NCI-H2107 treated with DMSO at 0.1 percent for 48 hours (cell line): ENCODE measurements around the gene STUM.
A peak's percentile ranks its signal among the peaks of the same experiment; 100 is the strongest.

ENCODE experiments used
- DNase-seq: peaks from one replicate; lab custom pipeline; 2025; ENCODE audit not compliant: unreplicated experiment; lab: John Stamatoyannopoulos, UW

STUM gene

DNA sequence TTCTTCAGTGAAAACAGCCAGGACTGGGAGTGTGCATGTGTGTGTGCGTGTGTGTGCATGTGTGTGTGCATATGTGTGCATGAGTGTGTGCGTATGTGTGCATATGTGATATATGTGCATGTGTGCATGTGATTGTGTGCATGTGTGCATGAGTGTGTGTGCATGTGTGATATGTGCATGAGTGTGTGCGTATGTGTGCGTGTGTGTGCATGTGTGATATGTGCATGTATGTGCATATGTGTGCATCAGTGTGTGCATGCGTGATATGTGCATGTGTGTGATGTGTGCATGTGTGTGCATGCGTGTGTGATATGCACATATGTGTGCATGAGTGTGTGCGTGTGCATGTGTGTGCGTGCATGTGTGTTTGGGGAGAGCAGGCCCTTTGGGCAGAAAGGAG is 100.7 kb downstream of the STUM start:
- DNase-seq: no peak

DNA sequence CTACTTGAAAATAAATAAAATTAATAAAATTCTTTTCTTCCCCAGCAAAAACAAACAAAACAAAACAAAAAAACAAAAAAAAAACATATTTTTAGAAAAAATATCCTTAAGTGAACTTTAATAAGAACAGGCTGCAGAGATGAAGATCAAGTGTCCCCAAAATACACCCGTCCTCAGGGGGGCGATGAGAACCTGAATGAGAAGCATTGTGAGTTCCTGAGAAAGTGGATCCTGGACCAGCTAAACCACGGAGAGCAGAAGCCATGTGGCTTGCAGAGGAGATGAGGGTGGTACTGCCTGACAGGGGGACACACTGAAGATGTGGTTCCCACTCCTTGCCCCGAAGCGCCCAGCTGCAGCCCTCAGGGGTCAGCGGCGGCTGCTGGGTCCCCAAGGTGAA is 101.2 kb downstream of the STUM start:
- DNase-seq: peak; percentile 49

- no peak for DNase-seq
These were observed 101.8 kb downstream of the STUM start for GRCh38 chr1:226650236-226650841.

- DNase-seq: no peak
These were observed 102.6 kb downstream of the STUM start for GRCh38 chr1:226651041-226651731.

DNA sequence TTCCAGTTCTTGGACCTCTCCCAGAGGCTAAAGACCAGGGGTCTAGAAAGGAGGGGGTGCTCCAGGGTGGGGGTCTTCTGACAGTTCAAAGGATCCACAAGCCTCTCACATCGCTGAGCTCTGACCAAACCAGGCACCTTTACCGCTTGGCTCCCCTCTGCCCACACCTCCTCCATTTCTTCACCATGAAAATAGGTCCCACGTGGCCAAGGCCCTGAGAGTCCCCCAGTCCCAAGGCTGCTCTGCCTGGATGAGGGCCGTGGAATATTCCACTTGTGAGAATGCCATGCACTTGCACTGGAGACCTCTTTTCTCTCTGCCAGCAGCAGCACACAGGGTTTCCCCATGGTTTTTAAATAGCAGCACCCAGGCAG is 103.2 kb downstream of the STUM start:
- no peak for DNase-seq

- no peak for DNase-seq
These were observed 104.0 kb downstream of the STUM start for GRCh38 chr1:226652613-226653012.

- DNase-seq: no peak
These were observed 104.9 kb downstream of the STUM start for GRCh38 chr1:226653311-226653921.

DNA sequence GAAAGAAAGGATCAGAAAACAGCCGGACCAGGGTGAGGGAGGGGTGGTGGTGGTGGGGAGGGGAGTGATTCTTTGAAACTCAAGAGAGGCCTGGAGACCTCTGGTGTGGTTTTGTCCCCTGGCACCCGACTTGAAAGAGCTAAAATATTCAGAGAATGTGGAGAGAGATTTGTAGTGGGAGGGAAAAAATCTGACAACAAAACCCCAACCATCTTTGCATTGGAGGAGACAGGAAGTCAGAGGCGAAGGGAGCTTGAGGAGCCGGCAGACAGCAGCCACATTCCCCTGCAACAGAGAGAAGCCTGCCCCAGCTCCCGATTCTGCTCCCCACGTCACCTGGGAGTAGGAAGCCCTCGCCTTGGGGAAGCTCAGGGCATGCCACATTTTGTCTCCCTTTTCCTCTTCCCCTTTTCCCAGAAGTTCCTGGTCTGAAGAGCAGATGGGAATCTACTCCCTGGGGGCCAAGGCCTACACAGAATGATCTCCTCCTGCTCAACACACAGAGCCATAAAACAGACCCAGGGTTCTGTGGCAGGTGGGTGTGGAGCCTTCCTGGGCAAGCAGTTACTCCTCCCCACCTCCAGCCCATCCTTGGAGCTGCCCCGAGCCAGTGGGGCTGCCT is 105.6 kb downstream of the STUM start:
- no peak for DNase-seq

DNA sequence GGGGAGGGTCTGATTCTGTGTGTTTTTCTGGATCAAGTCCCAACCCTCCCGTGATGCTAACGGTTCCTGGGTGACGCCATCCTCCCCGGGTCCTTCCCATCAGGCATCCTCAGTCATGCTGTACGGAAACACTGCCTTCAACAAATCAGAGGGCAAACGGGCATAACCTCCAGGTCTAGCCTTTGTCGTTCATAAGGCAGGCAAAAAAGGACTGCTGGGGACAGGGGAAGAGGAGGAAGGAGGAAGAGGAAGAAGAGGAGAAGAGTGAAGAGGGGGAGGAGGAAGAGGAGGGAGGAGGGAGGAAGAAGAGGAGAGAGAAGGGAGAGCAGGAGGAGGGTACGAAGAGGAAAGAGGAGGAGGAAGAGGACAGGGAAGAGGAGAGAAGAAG is 106.1 kb downstream of the STUM start:
- DNase-seq: no peak

- no peak for DNase-seq
These were observed 106.9 kb downstream of the STUM start for GRCh38 chr1:226655251-226656163.

- peak; percentile 72 for DNase-seq
These were observed 107.6 kb downstream of the STUM start for GRCh38 chr1:226656201-226656600.

GRCh38 chr1:226656601-226657277 is 108.2 kb downstream of the STUM start:
- DNase-seq: peak; percentile 92

- DNase-seq: peak; percentile 79
These were observed 109.5 kb downstream of the STUM start for GRCh38 chr1:226657895-226658545.

DNA sequence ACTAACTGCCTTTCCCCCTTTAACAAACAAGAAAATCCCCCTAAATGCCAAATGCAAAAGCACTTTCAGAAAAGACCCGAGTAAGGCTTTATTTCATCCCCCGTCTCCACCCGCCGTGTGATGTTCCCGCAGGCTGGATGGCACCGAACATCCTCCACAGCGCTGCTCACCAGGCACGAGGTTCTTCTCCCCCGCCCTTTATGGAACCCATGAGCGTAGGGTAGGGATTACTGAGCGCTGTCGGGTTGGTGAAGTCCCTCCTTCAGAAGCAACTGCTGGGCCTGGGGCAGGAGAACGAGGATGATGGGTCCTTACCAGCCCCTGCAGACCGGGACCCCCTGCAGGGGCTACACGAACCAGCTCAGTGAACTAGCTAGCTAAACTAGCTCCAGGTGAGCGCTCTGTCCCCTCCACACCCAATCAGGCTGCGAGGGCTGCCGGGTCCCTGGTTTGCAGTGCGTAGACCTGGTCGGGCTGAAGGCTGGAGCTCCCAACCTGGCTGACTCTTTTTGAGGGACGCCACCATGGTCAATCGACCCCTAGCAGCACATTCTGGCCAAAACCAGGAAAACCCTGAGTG is 110.1 kb downstream of the STUM start:
- DNase-seq: no peak
